Psoas muscle (tissue), 8 donors: ENCODE results near the gene CCDC51. TPM values are rescaled to one million over a fixed set of nuclear protein-coding genes. Genes with fewer than 3 reads are reported as not detected.

Source experiments
- ATAC-seq, 4 donors: fragments of 200-7000 bp; cut with Tn5 transposase; one replicate each; pipeline ENCODE4 v1.9.1; 2020; ENCODE audit warnings: moderate library complexity in 3 of 4, mild to moderate bottlenecking in 2 of 4
- DNase-seq, 2 donors: peaks; one replicate each; pipeline ENCODE4 v3.0.0-alpha.2; 2020
- H3K27ac ChIP-seq: fragments of 200-600 bp; one replicate; pipeline ENCODE4 v1.8.0; 2022
- H3K27me3 ChIP-seq, 3 donors: fragments of 200-600 bp in 1 of 3; one replicate each; pipeline versions ENCODE4 v1.6.1 to v1.8.0; 2013 to 2022; ENCODE audit warnings: low read length in 2 of 3, mild to moderate bottlenecking in 2 of 3, moderate library complexity in 1 of 3; ENCODE audit not compliant: insufficient read depth in 3 of 3
- H3K36me3 ChIP-seq, 2 donors: fragments of 200-600 bp in 1 of 2; one replicate each; pipeline versions ENCODE4 v1.6.1 to v1.8.0; 2013 to 2022; ENCODE audit warnings: low read depth in 1 of 2, mild to moderate bottlenecking in 1 of 2, moderate library complexity in 1 of 2; ENCODE audit not compliant: insufficient read depth in 1 of 2
- H3K4me1 ChIP-seq: fragments of 200-600 bp; one replicate; pipeline ENCODE4 v1.8.0; 2022
- H3K4me3 ChIP-seq: fragments of 200-600 bp; one replicate; pipeline ENCODE4 v1.8.0; 2022; ENCODE audit warnings: mild to moderate bottlenecking
- H3K9me3 ChIP-seq: fragments of 200-600 bp; one replicate; pipeline ENCODE4 v1.8.0; 2022
- WGBS, 3 donors: extraction: QIAGEN DNeasy Blood & Tissue Kit; methylation state at CpG; one replicate each; pipeline versions ENCODE4 v1.1.6 to v1.1.7; 2013; 5-methylcytosine and 5-hydroxymethylcytosine counted together
- intact Hi-C, 2 donors: fragments of 100-400 bp; cut with DNase I; formaldehyde crosslinking; loops; one replicate each; pipeline versions ENCODE4 v1.11.0 to v1.14.2; 2022
- polyA plus RNA-seq, 3 donors: library from polyadenylated mRNA; stranded (reverse); fragments of 200-250 nt; gene quantifications; one replicate each; pipeline ENCODE4 v1.2.3, GENCODE V29; 2013
- total RNA-seq, 4 donors: library from RNA; stranded (reverse); fragmentation: NEBNext Ultra II Directional in 2 of 4; extraction: Animal tissue kit (Norgen Biotek cat#: 25700) in 2 of 4; gene quantifications; one replicate each; pipeline versions ENCODE4 v1.2.1 to v1.2.4, GENCODE V29; 2021 to 2023
- TF ChIP-seq, protein P1 (sequence below): fragments of 200-600 bp; IDR thresholded peaks from one replicate; pipeline ENCODE4 v1.8.0; 2022; ENCODE audit warnings: antibody characterized with exemption
- donor health status: healthy with polysubstance abuse.
- donor health status: DM: no; HTN: no; CAD: no; lungs with moderate emphysema.
- donor health status: Bipolar disorder and iron deficiency.
- donor health status: healthy.
- donor health status: DM: yes; HTN: yes; CAD: no.
- donor health status: DM: no; HTN: no; CAD: no.
- donor health status: DM: no; HTN: no; CAD: no.
- donor health status: DM: yes; HTN: yes; CAD: no.

Gene CCDC51
- total and polyA plus RNA-seq, 7 donors = 5.3 to 19.6 (median 7.7) TPM

DNA sequence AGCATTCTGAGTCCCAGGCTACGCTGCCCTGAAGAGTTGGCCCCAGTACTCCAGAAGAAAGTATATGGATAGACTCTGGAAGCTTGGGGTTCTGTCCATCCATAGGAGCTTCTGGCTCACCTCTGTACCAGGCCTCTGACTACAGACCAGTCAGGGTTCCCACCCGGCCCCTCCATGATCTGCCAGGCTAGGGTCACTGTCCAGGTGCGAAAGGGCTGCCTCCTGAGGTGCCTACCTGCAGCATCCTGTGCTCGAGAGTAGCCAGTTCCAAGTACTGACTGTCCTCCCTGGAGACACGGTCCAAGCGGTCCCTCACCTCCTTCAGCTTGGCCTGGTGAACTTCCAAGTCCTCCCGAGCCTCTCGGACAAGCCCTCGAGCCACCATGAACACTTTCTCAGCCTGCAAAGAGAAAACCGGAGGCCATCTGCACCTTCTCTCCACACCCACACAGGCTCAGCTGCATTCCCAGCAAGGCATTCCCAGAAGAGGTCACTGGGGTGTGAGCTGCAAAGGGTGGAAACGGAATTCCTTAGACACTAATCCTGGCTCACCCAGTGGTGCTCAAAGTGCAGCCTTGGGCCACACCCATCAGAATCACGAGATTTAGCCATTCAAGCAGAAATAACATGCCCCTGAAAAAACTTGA is 6.3 kb downstream of the CCDC51 start:
- H3K27me3 ChIP-seq = peaks cover 0 to 4% (median 2%) of the 10 kb centered on the region in 3 donors
- TF ChIP-seq, protein P1, sequence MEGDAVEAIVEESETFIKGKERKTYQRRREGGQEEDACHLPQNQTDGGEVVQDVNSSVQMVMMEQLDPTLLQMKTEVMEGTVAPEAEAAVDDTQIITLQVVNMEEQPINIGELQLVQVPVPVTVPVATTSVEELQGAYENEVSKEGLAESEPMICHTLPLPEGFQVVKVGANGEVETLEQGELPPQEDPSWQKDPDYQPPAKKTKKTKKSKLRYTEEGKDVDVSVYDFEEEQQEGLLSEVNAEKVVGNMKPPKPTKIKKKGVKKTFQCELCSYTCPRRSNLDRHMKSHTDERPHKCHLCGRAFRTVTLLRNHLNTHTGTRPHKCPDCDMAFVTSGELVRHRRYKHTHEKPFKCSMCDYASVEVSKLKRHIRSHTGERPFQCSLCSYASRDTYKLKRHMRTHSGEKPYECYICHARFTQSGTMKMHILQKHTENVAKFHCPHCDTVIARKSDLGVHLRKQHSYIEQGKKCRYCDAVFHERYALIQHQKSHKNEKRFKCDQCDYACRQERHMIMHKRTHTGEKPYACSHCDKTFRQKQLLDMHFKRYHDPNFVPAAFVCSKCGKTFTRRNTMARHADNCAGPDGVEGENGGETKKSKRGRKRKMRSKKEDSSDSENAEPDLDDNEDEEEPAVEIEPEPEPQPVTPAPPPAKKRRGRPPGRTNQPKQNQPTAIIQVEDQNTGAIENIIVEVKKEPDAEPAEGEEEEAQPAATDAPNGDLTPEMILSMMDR = no peak
- 80 to 81% (median 80%) methylated on average over 12 of the region's 12 CpGs for WGBS, 3 donors
- no peak overlapping the region for H3K27ac ChIP-seq
- DNase-seq = no peak
- intact Hi-C loops = loop anchor here (1.0 to 5.0 kb wide), 2 partner anchors 32 to 201 kb away; no protein-coding TSS in a partner anchor
- H3K4me1 ChIP-seq = peaks cover 4% of the 10 kb centered on the region
- no peaks in the 10 kb centered on the region for H3K9me3 ChIP-seq
- no peak for ATAC-seq
- no peak overlapping the region for H3K4me3 ChIP-seq
- peaks cover 3 to 27% of the 10 kb centered on the region in 2 donors for H3K36me3 ChIP-seq

DNA sequence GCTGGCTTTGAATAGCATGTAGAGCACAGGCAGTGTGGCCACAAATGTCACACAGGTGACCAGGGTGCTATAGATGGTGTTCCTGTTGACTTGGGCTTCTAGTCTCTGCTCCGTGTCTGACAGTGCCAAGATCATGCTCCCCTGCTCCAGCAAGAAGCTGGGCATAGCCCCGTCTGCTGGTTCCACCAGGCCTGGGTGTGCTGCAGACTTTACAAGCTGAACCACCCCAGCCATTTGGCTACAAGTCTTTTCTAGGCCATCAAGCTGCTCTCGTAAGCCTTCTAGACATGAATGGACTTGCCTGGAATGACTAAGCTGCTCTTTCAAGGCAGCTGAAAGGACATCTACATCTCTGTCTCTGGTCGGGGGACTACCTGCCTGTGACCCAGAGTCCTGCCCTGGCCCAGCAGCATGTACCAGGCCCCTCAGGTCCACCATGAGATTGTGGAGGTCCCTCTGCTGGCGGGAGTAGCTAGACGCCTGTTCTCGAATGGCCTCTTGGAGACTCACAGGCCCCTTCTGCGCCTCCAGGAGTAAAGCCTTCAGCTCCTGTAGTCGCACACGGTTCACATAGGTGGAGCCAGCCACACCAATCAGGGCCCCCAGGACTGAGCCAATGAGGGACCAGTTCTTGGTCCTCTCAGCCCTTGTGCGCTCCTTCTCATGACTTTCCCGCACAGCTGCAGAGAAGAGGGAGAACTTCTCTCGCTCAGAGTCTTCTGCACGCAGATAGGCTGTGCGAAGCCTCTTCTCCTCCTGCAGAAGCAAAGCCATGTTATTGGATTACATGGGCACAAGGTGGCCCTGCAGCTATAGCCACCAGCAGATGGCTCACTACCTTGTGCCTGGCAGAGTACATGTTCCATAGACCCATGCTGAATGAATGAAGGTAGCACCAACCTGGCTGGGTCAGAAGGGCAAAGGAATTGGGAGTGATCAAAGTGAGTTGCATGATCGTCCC is 7.2 kb downstream of the CCDC51 start:
- 78 to 82% (median 79%) methylated on average over 15 to 16 of the region's 16 CpGs for WGBS, 3 donors
- Histone ChIP-seq H3K4me1 (peaks cover 4% of the 10 kb centered on the region), H3K27me3 (peaks cover 0 to 8% (median 2%) of the 10 kb centered on the region in 3 donors), H3K9me3 (no peaks in the 10 kb centered on the region), H3K27ac (no peak overlapping the region), H3K36me3 (peaks cover 3 to 27% of the 10 kb centered on the region in 2 donors), H3K4me3 (no peak overlapping the region)
- TF ChIP-seq, protein P1 = no peak
- DNase-seq (no peak), ATAC-seq (no peak)
- intact Hi-C loops = loop anchor here in 1 of 2 donors (5.0 kb wide), 1 partner anchor 200 kb away; no protein-coding TSS in a partner anchor

DNA sequence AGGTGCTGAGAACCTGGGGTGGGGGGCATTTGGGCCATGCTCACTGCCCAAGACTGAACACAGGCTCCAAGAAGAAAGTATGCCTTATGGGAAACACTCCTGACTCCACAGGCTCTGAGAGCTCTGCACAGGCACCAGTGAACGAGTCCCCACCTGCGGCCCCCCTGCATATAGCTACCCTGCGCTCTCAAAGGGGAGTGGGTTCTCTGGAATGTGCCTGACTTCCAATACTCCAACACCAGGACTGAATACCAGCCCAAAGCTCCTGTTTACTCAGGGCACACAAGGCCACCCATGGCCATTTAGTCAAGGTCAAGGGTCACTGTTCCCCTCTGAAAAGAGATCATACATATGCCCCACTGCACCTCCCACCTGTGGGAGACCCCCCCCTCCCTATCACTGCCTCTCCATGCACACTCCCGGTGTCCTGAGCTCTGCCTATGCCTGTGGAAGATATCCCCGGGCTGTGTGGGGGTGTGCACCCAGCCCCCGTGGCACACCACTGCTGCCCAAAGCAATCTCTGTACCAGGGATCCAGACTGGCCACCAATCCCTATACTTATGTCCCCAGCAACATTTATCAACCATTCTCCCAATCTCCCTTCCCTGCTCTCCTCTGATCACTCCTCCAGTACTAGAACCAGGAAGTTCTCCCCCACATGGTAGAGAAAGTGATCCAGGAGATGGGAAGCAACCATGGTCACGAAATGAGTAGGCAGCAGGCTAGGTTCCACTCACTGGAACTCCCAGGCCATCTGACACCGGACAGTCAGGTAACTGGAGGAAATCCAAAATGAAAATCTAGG is 8.5 kb downstream of the CCDC51 start:
- DNase-seq (no peak), ATAC-seq (no peak)
- peaks cover 4% of the 10 kb centered on the region for H3K4me1 ChIP-seq
- H3K9me3 ChIP-seq = no peaks in the 10 kb centered on the region
- H3K36me3 ChIP-seq = peaks cover 3 to 27% of the 10 kb centered on the region in 2 donors
- TF ChIP-seq, protein P1 = no peak
- H3K27ac ChIP-seq = no peak overlapping the region
- no peak overlapping the region for H3K4me3 ChIP-seq
- H3K27me3 ChIP-seq = peaks cover 0 to 8% (median 2%) of the 10 kb centered on the region in 3 donors
- 80 to 89% (median 80%) methylated on average over 8 of the region's 8 CpGs for WGBS, 3 donors
- intact Hi-C loops = loop anchor here in 1 of 2 donors (5.0 kb wide), 1 partner anchor 199 kb away; no protein-coding TSS in a partner anchor

DNA sequence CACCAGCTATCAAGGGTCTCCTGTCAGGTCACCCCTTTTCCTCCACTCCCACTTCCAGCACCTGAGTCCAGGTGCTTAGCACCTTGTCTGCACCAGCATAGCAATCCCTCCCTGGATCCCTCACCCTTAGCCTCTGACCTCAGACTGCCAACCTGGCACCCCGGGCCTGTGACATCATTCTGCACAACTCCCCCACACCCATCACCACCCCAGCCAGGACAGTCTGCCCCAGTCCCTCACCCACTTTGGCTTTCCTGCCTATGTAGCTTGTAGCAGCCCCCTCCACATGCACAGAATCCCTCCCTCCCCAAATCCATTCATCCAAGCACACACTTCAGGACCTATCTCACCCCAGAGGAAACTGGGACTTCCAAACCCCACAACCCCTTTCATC is 9.2 kb downstream of the CCDC51 start:
- H3K4me1 ChIP-seq = peaks cover 4% of the 10 kb centered on the region
- peaks cover 3 to 27% of the 10 kb centered on the region in 2 donors for H3K36me3 ChIP-seq
- peaks cover 0 to 8% (median 2%) of the 10 kb centered on the region in 3 donors for H3K27me3 ChIP-seq
- no peaks in the 10 kb centered on the region for H3K9me3 ChIP-seq
- DNase-seq = no peak
- TF ChIP-seq, protein P1 = no peak
- ATAC-seq = no peak
- H3K4me3 ChIP-seq = no peak overlapping the region
- intact Hi-C loops = loop anchor here in 1 of 2 donors (5.0 kb wide), 1 partner anchor 198 kb away; no protein-coding TSS in a partner anchor
- H3K27ac ChIP-seq = no peak overlapping the region
- WGBS, 3 donors = 70 to 100% (median 80%) methylated on average over 1 of the region's 1 CpG
